ENCODE data around the gene GLYATL1B.
"Not testable (repeated sequence)": the region's sequence is repeated elsewhere in the genome, so short reads cannot be mapped to it uniquely, and the experiment has no call there.

DNA sequence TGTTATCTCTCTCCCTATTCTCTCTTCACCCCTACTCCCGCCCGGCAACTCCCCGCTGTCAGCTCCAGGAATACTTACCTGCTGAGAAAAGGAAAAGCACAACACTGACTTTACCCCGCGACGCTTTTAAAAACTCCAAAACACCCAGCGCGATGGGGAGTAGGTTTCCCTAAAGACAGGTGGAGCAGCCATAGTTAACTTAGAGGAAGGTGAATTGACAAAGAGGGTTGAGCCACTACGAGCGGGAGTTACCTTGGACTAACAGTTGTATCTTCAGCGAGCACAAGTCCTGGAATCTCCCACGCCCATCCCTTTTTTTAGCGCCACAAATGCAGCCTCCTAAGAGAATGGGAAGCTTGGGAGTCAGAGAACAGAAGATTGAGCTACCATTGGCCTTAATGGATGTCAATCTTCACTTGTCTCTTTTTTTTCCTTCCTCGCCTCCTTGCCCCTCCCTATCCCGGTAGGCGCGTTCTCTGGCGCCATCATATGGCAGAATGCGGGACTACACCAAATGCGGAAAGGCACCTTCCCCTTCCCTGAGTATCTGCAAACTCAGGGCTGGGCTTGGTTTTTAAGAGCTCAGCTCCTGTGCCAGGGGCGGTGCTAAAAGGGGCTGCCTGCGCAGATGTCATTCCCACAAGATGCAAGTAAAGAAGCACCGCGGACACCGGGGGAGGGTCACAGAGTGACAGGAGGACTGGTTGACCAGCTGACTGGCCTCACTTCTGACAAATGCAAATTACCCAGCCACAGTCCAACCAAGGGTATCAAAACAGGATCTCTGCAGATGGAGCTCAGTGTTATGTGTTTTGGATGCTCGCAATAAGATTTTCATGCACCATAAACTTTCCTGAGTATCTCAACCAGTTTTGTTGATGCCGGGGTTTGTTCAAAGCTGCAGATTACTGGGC lies 27.7 kb upstream of the GLYATL1B start:
- TF ChIP-seq, protein P1, sequence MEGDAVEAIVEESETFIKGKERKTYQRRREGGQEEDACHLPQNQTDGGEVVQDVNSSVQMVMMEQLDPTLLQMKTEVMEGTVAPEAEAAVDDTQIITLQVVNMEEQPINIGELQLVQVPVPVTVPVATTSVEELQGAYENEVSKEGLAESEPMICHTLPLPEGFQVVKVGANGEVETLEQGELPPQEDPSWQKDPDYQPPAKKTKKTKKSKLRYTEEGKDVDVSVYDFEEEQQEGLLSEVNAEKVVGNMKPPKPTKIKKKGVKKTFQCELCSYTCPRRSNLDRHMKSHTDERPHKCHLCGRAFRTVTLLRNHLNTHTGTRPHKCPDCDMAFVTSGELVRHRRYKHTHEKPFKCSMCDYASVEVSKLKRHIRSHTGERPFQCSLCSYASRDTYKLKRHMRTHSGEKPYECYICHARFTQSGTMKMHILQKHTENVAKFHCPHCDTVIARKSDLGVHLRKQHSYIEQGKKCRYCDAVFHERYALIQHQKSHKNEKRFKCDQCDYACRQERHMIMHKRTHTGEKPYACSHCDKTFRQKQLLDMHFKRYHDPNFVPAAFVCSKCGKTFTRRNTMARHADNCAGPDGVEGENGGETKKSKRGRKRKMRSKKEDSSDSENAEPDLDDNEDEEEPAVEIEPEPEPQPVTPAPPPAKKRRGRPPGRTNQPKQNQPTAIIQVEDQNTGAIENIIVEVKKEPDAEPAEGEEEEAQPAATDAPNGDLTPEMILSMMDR (IDR thresholded peaks at IDR 0.05) = peak; percentile 68 to 86 (median 76)
- not testable (repeated sequence) for TF ChIP-seq POLR2A (IDR thresholded peaks at IDR 0.05)
